HS-27A (cell line): ENCODE measurements around the gene MPHOSPH10.
"Not testable (repeated sequence)": the region's sequence is repeated elsewhere in the genome, so short reads cannot be mapped to it uniquely, and the experiment has no call there.

ENCODE experiments used
- DNase-seq: peaks from one replicate; pipeline ENCODE4 v3.0.0-alpha.2; 2012; ENCODE audit warnings: low read depth, missing footprints

MPHOSPH10 gene

DNA sequence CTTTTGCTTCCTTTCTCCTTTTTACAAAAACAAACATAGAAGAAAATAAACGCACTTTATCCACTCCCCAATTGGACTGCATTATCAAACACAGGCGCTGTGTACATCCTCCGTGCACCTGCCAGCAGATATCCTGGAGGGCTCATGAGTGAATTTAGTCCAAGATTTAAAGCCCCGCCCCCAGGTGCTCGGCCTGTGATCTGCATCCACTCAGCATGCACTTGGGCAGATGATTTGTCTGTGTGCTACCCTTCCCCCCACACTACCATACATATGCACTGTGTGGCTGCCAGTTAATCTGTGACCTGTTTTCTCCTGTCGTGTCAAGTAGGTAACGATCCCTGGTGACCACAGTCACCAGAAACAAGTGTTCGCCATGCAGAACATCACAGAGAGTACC is 48.4 kb downstream of the MPHOSPH10 start:
- not testable (repeated sequence) for DNase-seq

DNA sequence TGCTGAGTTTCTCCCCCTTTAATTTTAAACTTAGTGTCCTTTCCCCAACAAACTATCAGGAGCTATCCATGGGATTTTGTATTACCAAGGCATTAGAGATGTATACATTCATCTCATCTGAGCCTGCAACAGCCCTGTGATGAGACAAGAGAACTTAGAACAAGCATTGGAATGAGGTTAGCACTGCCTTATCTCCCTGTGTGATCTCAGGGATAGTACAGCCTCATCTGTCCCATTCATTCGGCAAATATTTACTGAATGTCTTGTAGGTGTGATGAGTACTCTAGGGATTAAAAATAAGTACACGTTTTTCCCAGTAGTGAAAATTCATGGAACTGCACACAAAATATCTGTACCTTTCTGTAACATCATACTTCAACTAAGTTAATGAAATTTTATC is 50.9 kb downstream of the MPHOSPH10 start:
- DNase-seq: no peak

DNA sequence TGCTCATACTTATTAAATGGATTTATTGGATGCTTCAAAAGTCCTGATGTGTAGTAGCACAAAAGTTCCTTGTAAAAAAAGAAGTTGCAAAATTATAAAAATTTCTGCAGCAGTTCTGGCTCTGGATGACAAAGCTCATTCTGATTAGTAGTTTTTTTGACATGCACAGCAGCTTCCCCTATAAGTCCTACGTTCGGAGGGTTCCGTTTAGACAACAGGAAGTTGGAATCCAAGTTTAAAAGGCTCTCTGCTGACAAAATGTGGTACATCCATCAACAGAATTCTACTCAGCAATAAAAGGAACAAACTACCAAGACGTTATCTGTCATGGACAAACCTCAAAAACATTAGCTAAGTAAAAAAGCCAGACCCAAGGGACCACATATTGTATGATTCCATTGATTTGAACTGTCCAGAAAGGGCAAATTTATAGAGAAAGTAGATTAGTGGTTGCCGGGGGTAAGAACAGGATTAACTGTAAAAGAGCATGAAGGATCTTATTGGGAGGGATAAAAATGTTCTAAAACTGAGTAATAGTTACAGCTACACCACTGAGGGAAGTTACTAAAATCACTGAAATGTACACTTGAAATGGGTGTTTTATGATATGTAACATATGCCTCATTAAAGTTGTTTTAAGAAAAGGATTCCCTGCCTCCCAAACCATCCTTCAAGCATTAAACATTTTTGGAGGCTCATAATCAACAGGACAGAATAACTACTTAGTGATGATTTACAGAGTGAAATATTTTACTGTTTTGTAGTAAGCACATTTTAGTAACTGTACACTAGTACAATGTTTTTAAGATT is 53.1 kb downstream of the MPHOSPH10 start:
- not testable (repeated sequence) for DNase-seq

DNA sequence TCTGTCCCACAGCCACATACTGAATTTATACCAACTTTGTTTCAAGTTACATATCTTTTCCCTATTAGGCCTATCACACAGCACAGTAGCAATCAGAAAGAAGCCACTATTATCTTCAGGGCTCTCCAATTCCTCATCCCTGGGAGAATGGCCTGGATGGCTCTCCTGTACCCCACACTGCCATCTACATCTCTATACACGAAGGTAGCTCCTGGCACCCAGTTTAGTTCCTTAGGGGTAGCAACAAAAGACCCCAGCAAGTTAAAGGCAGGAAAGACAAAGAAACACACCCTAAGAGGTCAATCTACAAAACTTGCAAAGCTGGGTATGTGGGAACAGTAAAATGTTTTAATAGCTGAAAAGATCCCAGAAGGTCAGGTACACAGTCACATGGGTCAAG is 56.5 kb downstream of the MPHOSPH10 start:
- no peak for DNase-seq

DNA sequence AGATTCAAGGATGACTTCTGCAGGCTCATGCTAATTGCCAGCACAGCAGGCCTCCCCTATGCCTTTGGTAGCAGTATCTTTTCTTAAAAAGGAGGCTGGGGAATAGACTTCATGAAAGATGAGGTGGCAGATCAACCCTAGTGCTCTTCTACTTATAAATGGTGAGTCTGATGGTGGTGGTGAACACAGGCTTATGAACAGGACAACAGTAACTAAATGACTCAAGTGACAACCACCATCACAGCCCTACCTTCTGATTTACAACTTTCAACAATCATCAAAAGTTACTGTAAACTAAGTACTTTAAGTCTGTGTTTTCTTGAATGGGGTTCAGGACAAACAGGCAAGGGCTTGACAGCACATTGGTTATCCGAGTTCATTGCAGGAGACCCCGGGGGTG is 57.2 kb downstream of the MPHOSPH10 start:
- DNase-seq: no peak

DNA sequence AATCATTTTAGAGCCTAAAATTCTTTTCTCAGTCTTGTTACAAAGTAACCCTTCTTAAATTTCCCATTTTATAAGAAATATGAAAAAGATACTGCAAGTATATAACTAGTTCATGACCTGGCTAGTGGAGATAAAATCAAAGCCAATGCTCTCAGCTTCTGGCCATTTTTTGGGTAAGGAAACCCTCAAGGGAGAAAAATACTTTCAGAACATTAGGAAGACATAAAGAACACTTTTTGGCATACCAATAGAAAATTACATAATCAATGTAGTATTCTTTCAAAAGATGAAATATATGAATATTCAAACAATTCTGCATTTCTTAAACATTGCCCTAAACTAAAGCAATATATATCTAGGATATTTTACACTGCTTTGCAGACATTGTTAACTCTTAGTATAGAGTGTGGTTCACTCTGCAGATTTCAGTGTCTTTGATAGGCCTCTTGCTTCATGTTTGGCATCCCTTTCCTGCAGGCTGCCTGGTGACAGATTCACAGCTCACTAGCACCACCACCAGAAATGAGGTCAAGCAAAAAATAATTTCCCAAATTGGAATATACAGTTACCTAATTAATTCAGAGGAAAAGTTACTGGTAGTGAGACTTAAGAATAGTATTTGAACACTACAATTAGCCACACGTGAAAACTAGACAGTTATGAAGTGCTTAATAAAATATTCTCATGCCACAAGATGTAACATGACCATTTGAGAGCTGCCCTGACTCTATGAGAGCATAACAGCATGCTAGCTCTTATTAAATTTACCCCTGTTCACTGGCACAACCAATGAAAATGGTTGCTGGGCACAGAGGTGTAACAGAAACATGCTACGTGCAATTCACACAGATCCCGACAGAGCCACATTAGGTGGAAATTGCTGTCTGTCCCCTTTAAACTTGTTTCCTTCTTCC is 60.5 kb downstream of the MPHOSPH10 start:
- no peak for DNase-seq

DNA sequence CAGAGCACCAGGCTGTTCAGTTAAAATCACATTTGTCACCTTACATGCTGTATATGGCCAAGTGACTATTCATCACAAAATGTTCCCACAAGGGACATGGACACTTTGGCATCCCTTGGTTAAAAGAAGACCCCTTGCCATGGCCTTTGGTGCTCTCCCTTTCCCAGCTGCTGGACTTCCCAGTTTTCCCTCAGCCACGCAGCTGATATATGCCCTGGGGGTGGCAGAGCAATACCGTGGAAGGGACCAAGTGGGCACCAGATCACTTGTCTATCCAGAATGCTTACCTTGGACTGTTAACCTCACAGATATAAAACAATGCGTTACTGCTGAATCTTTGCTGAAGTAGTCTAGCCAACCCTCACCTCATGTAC is 61.1 kb downstream of the MPHOSPH10 start:
- no peak for DNase-seq
